Mucosa of rectum (tissue), 2 donors: Measurements from ENCODE around the gene HES1.

ENCODE experiments used
- H3K27ac ChIP-seq, 2 donors: one replicate each; pipeline ENCODE4 v1.7.0; 2013; ENCODE audit warnings: inconsistent platforms in 2 of 2, low read depth in 2 of 2, low read length in 2 of 2
- H3K27me3 ChIP-seq, 2 donors: one replicate each; pipeline ENCODE4 v1.7.0; 2013; ENCODE audit warnings: low read length in 2 of 2; ENCODE audit not compliant: control insufficient read depth in 2 of 2, insufficient read depth in 2 of 2
- H3K36me3 ChIP-seq, 2 donors: one replicate each; pipeline ENCODE4 v1.7.0; 2013; ENCODE audit warnings: low read length in 2 of 2; ENCODE audit not compliant: control insufficient read depth in 2 of 2, insufficient read depth in 2 of 2
- H3K4me1 ChIP-seq, 2 donors: one replicate each; pipeline ENCODE4 v1.7.0; 2013; ENCODE audit warnings: low read length in 2 of 2, mild to moderate bottlenecking in 1 of 2; ENCODE audit not compliant: control insufficient read depth in 2 of 2, insufficient read depth in 2 of 2
- H3K4me3 ChIP-seq, 2 donors: one replicate each; pipeline ENCODE4 v1.7.0; 2013; ENCODE audit warnings: low read length in 2 of 2
- H3K9ac ChIP-seq, 2 donors: one replicate each; pipeline ENCODE4 v1.7.0; 2013; ENCODE audit warnings: low read length in 2 of 2, low read depth in 1 of 2, mild to moderate bottlenecking in 1 of 2
- H3K9me3 ChIP-seq, 2 donors: one replicate each; pipeline ENCODE4 v1.7.0; 2013; ENCODE audit warnings: low read length in 2 of 2; ENCODE audit not compliant: control insufficient read depth in 2 of 2
- donor health status: healthy.
- donor health status: Normal muscosa, but diverticular disease.

The HES1 gene

GRCh38 chr3:194177141-194177540, 41.2 kb downstream of the HES1 start:
- Histone ChIP-seq H3K9me3 (no peaks in the 10 kb centered on the region), H3K4me3 (no peak overlapping the region), H3K36me3 (no peaks in the 10 kb centered on the region), H3K4me1 (no peaks in the 10 kb centered on the region), H3K27ac (no peak overlapping the region), H3K9ac (no peak overlapping the region), H3K27me3 (no peaks in the 10 kb centered on the region)

GRCh38 chr3:194178128-194178527, 42.2 kb downstream of the HES1 start:
- Histone ChIP-seq H3K27ac (no peak overlapping the region), H3K9ac (no peak overlapping the region), H3K27me3 (no peaks in the 10 kb centered on the region), H3K36me3 (no peaks in the 10 kb centered on the region), H3K4me1 (no peaks in the 10 kb centered on the region), H3K4me3 (no peak overlapping the region), H3K9me3 (no peaks in the 10 kb centered on the region)

DNA sequence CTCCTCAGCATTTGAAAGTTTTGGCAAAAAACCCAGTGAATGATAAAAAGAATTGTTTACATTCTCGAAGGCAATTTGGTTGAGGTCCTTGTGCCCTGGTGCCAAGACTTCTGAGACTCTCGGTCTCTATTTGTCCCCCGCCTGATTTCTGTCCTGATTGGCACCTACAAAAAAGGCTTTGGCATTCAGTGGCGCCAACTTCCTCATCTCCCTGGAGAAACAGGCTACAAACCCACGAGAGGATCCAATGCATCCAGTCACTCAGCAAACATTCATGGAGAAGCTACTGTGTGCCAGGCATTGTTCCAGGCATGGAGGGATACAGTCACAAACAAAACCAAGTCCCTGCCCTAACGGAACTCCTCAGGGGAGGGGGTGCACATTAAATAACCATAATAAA, 42.7 kb downstream of the HES1 start:
- no peak overlapping the region for H3K27ac ChIP-seq
- no peaks in the 10 kb centered on the region for H3K4me1 ChIP-seq
- no peak overlapping the region for H3K4me3 ChIP-seq
- no peak overlapping the region for H3K9ac ChIP-seq
- H3K36me3 ChIP-seq: no peaks in the 10 kb centered on the region
- H3K9me3 ChIP-seq: no peaks in the 10 kb centered on the region
- H3K27me3 ChIP-seq: no peaks in the 10 kb centered on the region

DNA sequence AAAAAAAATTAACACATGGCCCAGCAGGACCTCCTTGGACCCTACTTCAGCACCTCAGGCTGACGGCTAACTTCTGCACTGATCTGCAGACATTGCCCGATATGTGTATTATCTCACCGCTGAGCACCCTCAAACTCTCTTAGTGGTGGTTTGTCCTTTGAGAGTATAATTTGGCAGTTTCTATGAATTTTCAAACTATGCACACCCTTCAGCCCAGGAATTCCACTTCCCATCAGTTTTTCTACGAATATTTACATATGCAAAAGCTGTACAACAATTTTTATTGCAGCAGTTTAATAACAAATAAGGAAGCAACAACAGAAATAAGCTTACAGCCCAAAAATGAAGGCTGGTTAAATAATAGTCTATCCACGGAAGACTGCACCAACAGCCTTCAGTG, 44.6 kb downstream of the HES1 start:
- H3K36me3 ChIP-seq: no peaks in the 10 kb centered on the region
- no peaks in the 10 kb centered on the region for H3K27me3 ChIP-seq
- H3K4me1 ChIP-seq: peaks cover 0 to 7% of the 10 kb centered on the region in 2 donors
- no peaks in the 10 kb centered on the region for H3K9me3 ChIP-seq
- H3K27ac ChIP-seq: no peak overlapping the region
- H3K9ac ChIP-seq: no peak overlapping the region
- H3K4me3 ChIP-seq: no peak overlapping the region

GRCh38 chr3:194181612-194182529, 45.9 kb downstream of the HES1 start:
- peaks cover 0 to 7% of the 10 kb centered on the region in 2 donors for H3K4me1 ChIP-seq
- H3K27me3 ChIP-seq: no peaks in the 10 kb centered on the region
- H3K9me3 ChIP-seq: no peaks in the 10 kb centered on the region
- no peak overlapping the region for H3K4me3 ChIP-seq
- H3K9ac ChIP-seq: no peak overlapping the region
- H3K27ac ChIP-seq: no peak overlapping the region
- no peaks in the 10 kb centered on the region for H3K36me3 ChIP-seq

DNA sequence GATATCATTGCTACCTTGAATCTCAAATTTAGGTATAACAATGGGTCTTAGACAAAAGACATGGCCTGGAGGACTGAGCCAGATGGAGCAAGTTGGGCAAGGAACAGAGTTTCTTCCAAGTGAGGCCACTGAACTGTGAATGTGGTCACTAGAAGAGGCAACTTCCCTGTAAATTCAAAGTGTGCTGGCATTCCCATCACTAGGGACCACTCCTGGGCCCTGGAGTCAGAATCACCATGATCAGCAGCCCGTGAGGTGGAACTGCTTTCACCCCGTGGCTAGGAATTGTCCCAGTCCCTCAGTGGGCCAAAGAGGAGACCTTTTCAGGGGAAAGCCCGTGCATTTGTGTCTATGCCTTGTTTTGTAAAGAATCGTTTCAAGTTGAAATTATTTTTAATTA, 47.3 kb downstream of the HES1 start:
- Histone ChIP-seq H3K4me1 (peaks cover 0 to 7% of the 10 kb centered on the region in 2 donors), H3K27ac (no peak overlapping the region)

DNA sequence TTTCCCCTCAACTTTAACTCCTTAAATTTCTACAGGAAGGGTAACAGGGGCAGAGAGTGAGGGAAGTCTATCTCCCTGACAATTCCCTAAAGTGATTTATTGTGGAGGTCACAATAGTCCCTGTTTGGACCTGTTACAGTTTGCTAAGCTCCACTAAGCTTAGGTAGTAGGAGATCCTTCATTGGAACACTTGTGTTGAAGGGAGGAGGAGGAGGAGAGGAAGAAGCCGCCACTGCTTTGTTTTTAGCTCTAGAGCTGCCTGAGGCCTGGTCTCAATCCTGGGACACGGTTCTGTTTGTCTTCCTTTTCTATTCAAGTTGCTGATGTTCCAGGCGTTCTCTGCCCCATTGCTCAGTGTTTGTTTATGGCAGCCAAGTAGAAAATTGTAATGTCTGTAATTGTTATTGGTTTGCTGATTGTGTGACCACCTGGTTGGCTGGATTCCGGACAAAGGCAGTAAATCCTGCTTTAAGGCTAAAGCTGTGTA, 48.4 kb downstream of the HES1 start:
- H3K27ac ChIP-seq: no peak overlapping the region
- H3K36me3 ChIP-seq: no peaks in the 10 kb centered on the region
- H3K9me3 ChIP-seq: no peaks in the 10 kb centered on the region
- H3K27me3 ChIP-seq: no peaks in the 10 kb centered on the region
- H3K4me3 ChIP-seq: no peak overlapping the region
- no peak overlapping the region for H3K9ac ChIP-seq
- peaks cover 0 to 7% of the 10 kb centered on the region in 2 donors for H3K4me1 ChIP-seq

More for the DNA sequence above, 47.3 kb downstream of the HES1 start:
- Histone ChIP-seq H3K36me3 (no peaks in the 10 kb centered on the region), H3K4me3 (no peak overlapping the region), H3K9me3 (no peaks in the 10 kb centered on the region), H3K9ac (no peak overlapping the region), H3K27me3 (no peaks in the 10 kb centered on the region)

DNA sequence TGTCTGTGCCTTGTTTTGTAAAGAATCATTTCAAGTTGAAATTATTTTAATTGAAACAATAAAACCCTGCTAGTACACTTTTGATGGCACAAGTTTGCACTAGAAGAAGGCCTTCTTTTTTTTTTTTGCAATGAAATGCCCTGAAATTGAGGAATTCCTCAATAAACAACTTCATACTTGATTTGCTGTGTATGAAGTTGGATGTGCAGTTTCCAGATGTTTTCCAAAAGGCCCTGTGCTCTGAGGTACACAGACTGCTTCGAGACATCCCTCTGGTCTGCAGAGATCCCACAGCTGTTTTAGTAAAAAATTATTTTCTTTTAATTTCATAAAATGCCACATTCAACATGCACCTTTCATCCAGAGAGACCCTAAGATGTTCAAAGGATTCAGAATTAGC, 48.9 kb downstream of the HES1 start:
- Histone ChIP-seq H3K9me3 (no peaks in the 10 kb centered on the region), H3K27ac (no peak overlapping the region), H3K9ac (no peak overlapping the region), H3K4me3 (no peak overlapping the region), H3K4me1 (peaks cover 0 to 7% of the 10 kb centered on the region in 2 donors), H3K27me3 (no peaks in the 10 kb centered on the region), H3K36me3 (no peaks in the 10 kb centered on the region)

GRCh38 chr3:194185221-194185620, 49.3 kb downstream of the HES1 start:
- no peak overlapping the region for H3K27ac ChIP-seq
- peaks cover 0 to 7% of the 10 kb centered on the region in 2 donors for H3K4me1 ChIP-seq
- no peaks in the 10 kb centered on the region for H3K27me3 ChIP-seq
- no peak overlapping the region for H3K4me3 ChIP-seq
- no peaks in the 10 kb centered on the region for H3K9me3 ChIP-seq
- no peaks in the 10 kb centered on the region for H3K36me3 ChIP-seq
- H3K9ac ChIP-seq: no peak overlapping the region

DNA sequence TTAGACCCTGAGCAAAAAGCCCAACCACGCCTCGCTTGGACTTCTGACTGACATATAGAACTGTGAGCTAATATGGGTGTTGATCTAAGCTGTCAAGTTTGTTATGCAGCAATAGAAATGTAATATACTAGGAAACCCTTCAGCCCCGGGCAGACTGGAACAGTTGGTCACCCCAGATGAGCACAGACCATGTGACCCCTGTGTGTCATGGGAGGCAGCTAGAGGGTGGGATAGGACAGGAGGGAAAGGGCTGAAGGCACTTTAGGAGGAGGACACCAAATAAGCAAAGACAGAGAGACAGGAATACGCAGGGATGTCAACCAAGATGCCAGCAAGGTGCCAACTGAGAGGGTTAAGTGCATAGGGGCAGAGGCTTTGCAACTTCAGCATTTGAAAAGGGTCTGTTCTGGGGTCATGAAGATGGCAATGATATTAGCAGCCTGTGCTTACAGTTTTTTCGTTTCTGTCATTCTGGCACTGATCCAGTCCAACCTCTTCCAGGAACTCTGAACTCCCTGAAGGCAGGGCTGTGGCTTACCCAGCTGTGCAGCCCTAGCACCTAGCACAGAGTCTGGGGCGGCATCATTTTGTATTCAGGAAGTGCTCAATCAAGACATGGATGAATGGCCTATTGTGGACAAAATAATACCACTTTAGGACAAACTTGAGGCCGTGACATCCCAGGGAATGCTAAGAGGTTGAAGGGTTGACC, 51.4 kb downstream of the HES1 start:
- peaks cover 0 to 7% of the 10 kb centered on the region in 2 donors for H3K4me1 ChIP-seq
- no peaks in the 10 kb centered on the region for H3K9me3 ChIP-seq
- no peak overlapping the region for H3K4me3 ChIP-seq
- H3K36me3 ChIP-seq: no peaks in the 10 kb centered on the region
- no peak overlapping the region for H3K9ac ChIP-seq
- no peaks in the 10 kb centered on the region for H3K27me3 ChIP-seq
- H3K27ac ChIP-seq: no peak overlapping the region
